ENCODE data around the gene CLIC6. TPM values are rescaled to one million over a fixed set of nuclear protein-coding genes. Genes with fewer than 3 reads are reported as not detected.

Gene CLIC6
- total and polyA plus RNA-seq, 2 of the 8 experiments (the other 6 are each of a cell fraction or from before 2014, with no cell fraction given), result 0.42 to 1.3 TPM

DNA sequence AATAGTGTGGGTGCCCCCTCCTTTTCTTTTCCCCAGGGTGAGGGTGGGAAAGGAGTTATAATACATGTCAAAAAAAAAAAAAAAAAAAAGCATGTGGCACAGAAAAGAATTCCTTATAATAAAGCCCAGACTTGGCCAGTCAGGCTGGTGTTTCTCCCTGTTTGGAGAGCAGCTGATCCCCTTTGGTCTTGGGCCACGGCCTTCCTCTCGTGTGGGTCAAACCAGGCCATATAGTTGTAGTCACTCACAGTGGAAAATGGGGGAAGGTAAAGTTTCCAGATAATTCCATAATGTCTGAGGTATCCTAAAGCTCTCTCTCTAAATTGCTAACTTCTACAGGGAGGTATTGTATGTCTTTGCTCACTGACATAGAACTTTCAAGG, 22.0 kb downstream of the CLIC6 start:
- no peak overlapping the region for H2AK5ac ChIP-seq (ENCODE audit: low read depth, low read length)
- H4K91ac ChIP-seq (replicated peaks; ENCODE audit: insufficient read length, low read length), result no peak overlapping the region
- H3K4me3 ChIP-seq (ENCODE audit: extremely low read depth in 1 of 4, insufficient read depth in 2 of 4, low read depth in 3 of 4, low read length in 4 of 4), result no peak overlapping the region
- H3K27ac ChIP-seq (ENCODE audit: low read depth, low read length), result no peak overlapping the region
- no peak overlapping the region for H3K18ac ChIP-seq (ENCODE audit: extremely low read depth, low read length)
- DNase-seq (ENCODE audit: low read depth in 1 of 2, low spot score in 2 of 2), result no peak
- no peak overlapping the region for H3K14ac ChIP-seq (ENCODE audit: insufficient read length)
- no peaks in the 10 kb centered on the region for H3K79me1 ChIP-seq (ENCODE audit: low read depth, low read length)
- H2BK15ac ChIP-seq (ENCODE audit: low read length), result no peak overlapping the region
- H4K20me1 ChIP-seq (replicated peaks in 1 of 2; ENCODE audit: control insufficient read depth in 1 of 2, insufficient read depth in 2 of 2, low read length in 2 of 2), result no peaks in the 10 kb centered on the region
- H2BK20ac ChIP-seq (ENCODE audit: low read length), result no peak overlapping the region
- H3K9me3 ChIP-seq (ENCODE audit: insufficient read depth in 2 of 2, low read depth in 1 of 2, low read length in 1 of 2), result no peaks in the 10 kb centered on the region
- H4K5ac ChIP-seq (ENCODE audit: insufficient read length, low read depth, low read length), result no peak overlapping the region
- FAIRE-seq, result no peak
- no peak overlapping the region for H2AFZ ChIP-seq (ENCODE audit: low read length)
- no peaks in the 10 kb centered on the region; a peak in 2 of 7 replicates for H3K27me3 ChIP-seq (replicated peaks in 1 of 4; ENCODE audit: control insufficient read depth in 3 of 4, extremely low read depth in 1 of 4, insufficient read depth in 3 of 4, low read length in 3 of 4)
- H3K4me1 ChIP-seq (replicated peaks in 1 of 4; ENCODE audit: control insufficient read depth in 3 of 4, insufficient read depth in 4 of 4, low read length in 3 of 4), result peaks cover 0 to 10% (median 4%) of the 10 kb centered on the region in 4 experiments; a peak in 4 of 7 replicates
- H3K56ac ChIP-seq (replicated peaks; ENCODE audit: insufficient read length, low read depth, low read length), result no peak overlapping the region
- H2BK120ac ChIP-seq (replicated peaks; ENCODE audit: low read depth, low read length), result no peak overlapping the region
- CTCF ChIA-PET (ENCODE audit: partially characterized antibody), result interaction anchor here (0.7 to 1.9 kb wide), 5 partner anchors 31 to 348 kb away, joined by 3 to 4 read pairs (median 3); no protein-coding TSS in a partner anchor
- H3K23ac ChIP-seq (ENCODE audit: insufficient read length), result no peak overlapping the region
- H3K4me2 ChIP-seq (ENCODE audit: insufficient read depth in 1 of 2, low read depth in 2 of 2, low read length in 2 of 2), result no peak overlapping the region
- H2BK12ac ChIP-seq (ENCODE audit: low read depth, low read length), result no peak overlapping the region
- H2BK5ac ChIP-seq (ENCODE audit: low read depth, low read length), result no peak overlapping the region
- H3K9ac ChIP-seq (replicated peaks in 1 of 4; ENCODE audit: extremely low read depth in 1 of 4, low read depth in 3 of 4, low read length in 3 of 4), result no peak overlapping the region
- no peaks in the 10 kb centered on the region for H3K79me2 ChIP-seq (ENCODE audit: control insufficient read depth in 1 of 2, insufficient read depth in 2 of 2, low read length in 2 of 2)
- 95% methylated on average over 2 of the region's 2 CpGs; no CpG with 5 or more reads in 1 of the 2 experiments for WGBS, 2 experiments (ENCODE audit: extremely low coverage in 1 of 2, insufficient coverage in 1 of 2, insufficient read length in 1 of 2, insufficient replicate concordance in 2 of 2, low coverage in 1 of 2, low lambda C conversion rate in 2 of 2, missing lambda C conversion rate in 1 of 2)
- no peaks in the 10 kb centered on the region for H3K23me2 ChIP-seq (ENCODE audit: low read depth, low read length)
- POLR2A ChIA-PET (ENCODE audit: partially characterized antibody), result interaction anchor here (0.6 kb wide), 1 partner anchor 1150 kb away, joined by 4 read pairs; no protein-coding TSS in a partner anchor
- H3K36me3 ChIP-seq (ENCODE audit: control insufficient read depth in 2 of 4, insufficient read depth in 4 of 4, low read length in 3 of 4), result no peaks in the 10 kb centered on the region
- no peak overlapping the region for H4K8ac ChIP-seq (ENCODE audit: extremely low read depth, insufficient read depth, low read length)
- no peak overlapping the region for H3K4ac ChIP-seq (replicated peaks; ENCODE audit: insufficient read length, low read depth, low read length)
- no peak for TF ChIP-seq BACH1 (IDR thresholded peaks at IDR 0.05; ENCODE audit: low read length)
- no peak for TF ChIP-seq JUND (IDR thresholded peaks at IDR 0.05; ENCODE audit: low read length)
- TF ChIP-seq RFX5 (IDR thresholded peaks at IDR 0.05; ENCODE audit: borderline replicate concordance, low read depth, low read length), result no peak
- no peak for TF ChIP-seq TBP (IDR thresholded peaks at IDR 0.05; ENCODE audit: low read depth, low read length)
